Measurements from ENCODE around the gene SHMT2.

DNA sequence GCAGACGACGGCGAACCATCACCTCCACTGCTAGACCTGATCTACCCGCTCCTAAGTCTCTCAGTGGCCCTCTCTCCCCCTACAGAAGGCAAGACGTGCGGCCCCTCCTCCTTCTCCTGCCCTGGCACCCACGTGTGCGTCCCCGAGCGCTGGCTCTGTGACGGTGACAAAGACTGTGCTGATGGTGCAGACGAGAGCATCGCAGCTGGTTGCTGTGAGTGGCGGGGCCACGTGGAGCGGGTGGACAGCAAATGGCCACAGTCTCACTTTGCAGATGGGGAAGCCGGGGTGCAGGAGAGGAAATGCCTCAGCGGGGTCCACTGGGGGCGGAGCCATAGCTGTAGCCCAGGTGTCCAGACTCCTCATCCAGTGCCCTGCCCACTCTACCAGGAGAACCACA, 34.3 kb upstream of the SHMT2 start:
- TF ChIP-seq POLR2A (IDR thresholded peaks at IDR 0.05): no peak
- TF ChIP-seq, protein P1, sequence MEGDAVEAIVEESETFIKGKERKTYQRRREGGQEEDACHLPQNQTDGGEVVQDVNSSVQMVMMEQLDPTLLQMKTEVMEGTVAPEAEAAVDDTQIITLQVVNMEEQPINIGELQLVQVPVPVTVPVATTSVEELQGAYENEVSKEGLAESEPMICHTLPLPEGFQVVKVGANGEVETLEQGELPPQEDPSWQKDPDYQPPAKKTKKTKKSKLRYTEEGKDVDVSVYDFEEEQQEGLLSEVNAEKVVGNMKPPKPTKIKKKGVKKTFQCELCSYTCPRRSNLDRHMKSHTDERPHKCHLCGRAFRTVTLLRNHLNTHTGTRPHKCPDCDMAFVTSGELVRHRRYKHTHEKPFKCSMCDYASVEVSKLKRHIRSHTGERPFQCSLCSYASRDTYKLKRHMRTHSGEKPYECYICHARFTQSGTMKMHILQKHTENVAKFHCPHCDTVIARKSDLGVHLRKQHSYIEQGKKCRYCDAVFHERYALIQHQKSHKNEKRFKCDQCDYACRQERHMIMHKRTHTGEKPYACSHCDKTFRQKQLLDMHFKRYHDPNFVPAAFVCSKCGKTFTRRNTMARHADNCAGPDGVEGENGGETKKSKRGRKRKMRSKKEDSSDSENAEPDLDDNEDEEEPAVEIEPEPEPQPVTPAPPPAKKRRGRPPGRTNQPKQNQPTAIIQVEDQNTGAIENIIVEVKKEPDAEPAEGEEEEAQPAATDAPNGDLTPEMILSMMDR (IDR thresholded peaks at IDR 0.05): no peak

Data from uterus (tissue), 2 donors.